ENCODE measurements around the gene PLAU.
"Not testable (repeated sequence)": the region's sequence is repeated elsewhere in the genome, so short reads cannot be mapped to it uniquely, and the experiment has no call there.

PLAU gene

DNA sequence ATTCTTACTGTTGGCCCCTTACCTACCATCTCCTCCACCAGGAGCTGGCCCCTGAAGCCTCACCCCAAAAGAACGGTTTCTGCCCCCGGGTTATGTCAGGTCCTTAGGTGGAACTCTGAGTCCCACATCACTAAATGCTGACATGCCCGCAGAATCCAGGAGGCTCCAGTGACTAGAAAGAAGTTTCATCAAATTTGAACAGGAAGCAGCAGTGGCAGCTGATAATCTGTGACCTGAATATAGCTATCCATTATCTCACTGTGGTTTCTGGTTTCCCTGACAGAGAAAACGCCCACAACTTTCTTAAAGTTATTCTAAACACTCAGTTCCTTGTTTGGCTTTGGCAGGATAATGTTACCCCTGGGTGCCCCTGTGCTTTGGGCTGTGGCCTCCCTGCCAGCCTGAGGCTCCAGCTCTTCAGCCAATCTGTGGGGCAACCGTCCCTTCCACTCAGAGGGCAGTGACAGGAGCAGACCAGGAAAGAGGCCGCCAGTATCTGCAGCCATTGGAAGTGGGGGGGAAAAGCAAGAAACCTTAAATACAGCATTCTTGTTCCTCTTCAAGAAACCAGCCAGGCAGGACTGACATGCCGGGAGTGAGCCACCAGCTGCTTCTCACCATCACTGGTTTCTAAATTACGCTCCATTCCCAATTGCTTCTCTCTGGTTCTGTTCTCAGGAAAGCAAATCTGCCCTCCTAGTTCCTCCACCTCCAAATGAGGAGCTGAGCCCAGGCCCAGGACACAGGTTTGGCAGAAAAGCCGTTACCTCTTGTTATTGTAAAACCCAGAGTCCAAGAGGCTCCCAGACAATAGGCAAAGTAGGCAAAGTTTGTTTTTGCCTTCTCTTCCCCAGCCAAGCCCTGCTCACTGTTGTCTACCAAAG is 45.8 kb downstream of the PLAU start:
- DNase-seq = no peak

DNA sequence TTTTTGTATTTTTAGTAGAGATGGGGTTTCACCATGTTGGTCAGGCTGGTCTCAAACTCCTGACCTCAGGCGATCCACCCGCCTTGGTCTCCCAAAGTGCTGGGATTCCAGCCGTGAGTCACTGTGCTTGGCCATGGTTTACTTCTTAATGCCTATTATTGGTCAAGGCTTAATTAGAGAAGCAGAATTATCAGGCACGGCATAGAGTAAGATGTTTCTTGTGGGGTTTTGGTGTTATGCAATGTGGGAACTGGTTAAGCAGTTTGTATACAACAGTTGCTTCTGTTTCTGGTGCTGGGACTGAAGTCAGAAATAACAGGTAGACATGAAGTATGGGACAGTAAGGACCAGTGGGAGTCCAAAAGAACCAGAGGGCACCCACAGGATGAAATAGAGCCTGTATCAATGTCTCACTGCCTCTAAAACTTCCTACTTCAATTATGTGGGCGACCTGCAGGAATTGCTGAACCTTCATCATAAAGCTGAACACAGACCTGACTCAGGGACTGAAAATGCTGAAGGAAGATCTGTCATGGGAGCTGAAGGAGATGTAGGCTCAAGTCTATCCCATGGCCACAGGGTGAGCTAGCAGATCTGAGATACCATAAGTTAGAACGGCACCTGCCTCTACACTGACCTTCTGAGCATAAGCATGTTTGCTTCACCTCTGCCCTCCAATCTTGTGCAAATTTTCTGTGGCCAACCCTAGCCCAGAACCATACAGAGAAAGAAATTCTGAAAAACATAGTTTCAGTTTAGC is 48.7 kb downstream of the PLAU start:
- DNase-seq = no peak

DNA sequence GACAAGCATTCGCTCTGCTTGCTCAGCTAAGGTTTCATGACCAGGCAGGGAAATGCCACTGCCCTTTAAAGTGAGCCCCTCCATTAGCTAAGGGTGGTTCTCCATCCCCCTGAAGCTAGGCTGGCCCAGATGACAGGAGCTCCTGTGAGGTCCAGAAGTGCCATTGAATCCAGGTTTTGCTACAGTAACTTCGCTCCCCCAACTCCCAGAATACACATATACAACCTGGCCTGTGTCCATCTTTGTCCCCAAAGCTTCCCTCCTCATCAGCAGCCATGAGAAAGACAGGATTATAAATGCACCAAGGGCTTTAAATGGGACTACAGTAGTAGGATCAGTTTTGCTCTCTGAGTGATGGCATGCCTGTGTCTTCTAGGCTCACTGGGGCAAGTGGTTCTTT is 51.5 kb downstream of the PLAU start:
- no peak for DNase-seq

DNA sequence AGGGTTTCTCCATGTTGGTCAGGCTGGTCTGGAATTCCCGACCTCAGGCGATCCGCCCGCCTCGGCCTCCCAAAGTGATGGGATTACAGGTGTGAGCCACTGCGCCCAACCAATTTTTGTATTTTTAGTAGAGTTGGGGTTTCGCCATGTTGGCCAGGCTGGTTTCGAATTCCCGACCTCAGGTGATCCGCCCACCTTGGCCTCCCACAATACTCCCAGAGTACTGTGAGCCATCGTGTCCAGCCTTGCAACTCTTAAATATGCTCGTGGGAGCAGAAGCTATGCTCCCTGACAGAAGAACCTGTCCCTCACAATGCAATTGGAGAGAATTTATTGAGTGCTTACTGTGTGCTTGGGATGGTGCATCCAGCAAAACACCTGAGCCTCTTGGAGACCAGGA is 52.6 kb downstream of the PLAU start:
- not testable (repeated sequence) for DNase-seq

DNA sequence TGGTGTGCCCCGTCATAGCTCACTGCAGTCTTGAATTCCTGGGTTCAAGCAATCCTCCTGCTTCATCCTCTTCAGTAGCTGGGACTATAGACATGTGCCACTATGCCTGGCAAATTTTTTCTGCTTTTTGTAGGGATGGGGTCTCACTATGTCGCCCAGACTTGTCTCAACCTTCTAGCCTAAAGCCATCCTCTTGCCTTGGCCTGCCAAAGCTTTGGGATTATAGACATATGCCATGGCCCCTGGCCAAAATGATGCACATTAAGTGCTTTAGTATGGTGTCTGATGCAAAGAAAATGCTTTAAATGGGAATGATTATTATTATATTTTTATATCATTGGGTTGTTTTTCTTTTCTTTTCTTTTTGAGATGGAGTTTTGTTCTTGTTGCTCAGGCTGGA is 53.8 kb downstream of the PLAU start:
- DNase-seq = no peak

DNA sequence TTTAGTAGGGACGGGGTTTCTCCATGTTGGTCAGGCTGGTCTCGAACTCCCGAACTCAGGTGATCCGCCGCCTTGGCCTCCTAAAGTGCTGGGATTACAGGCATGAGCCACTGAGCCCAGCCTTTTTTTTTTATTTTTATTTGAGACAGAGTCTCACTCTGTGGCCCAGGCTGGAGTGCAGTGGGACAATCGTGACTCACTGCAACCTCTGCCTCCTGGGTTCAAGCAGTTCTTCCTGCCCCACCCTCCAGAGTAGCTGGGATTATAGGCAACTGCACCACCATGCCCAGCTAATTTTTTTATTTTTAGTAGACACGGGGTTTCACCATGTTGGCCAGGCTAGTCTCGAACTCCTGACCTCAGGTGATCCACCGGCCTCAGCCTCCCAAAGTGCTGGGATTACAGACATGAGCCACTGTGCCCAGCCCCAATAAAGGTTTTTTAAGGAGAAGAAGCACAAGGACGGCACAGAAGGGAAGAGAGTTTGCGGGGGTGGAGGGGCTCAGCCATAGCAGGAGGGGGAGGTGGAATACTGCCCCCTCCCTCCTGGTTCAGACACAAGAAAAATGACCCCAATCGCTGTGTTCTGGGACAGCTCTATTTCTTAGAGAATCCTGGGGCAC is 54.4 kb downstream of the PLAU start:
- not testable (repeated sequence) for DNase-seq

DNA sequence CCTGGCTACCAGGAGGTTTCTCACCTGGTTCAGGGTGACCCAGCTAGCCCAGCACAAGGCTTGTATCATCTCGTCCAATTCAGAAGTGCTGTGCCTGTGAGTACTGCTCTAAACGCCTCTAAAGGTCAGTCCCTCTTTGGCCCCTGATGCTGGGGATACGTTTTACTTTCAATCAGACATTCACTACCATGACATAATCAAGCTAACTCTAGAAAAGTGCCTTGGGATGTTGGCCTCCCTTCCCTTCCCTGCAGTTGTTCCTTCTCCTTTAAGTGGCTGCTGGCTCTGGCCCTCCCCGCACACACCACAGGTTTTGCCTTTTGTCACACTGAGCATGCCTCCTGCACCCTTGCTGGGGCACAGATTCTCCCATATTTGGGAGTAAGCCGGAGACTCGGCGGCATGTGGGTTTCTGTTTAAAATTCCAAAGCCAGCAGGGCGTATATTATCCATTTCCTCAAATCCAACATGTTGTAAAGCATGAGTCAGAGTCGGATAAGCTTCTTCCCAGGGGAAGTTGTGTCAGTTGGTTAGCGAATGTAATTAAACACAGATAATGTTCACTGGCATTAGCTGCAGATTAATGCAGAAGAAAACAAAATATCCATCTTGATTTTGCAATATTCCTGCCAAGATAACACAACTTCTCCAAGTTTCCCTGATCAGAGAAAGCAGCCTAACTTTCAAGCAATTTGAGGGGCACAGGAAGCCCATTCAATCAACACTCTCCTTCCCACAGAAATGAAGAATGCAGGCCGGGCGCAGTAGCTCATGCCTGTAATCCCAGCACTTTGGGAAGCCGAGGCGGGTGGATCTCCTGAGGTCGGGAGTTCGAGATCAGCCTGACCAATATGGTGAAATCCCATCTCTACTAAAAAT is 55.2 kb downstream of the PLAU start:
- DNase-seq = no peak

DNA sequence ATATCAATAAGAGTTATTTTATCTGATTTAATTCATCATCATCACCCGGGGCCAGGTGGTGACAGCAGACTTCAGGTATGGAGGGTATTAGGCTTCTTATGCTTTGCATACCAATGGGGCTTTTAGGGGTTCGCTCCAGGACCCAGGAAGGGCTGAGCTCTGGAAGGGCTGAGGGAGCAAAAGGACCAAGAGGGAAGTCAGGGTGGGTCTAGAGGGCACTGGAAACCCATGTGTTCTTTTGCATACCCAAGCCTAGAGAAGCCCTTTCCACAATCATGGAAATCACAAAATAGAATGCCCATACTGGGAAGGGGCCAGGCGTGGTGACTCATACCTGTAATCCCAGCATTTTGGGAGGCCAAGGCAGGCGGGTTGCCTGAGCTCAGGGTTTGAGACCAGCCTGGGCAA is 56.1 kb downstream of the PLAU start:
- DNase-seq = no peak
